ENCODE results near the gene LRRC56. TPM values are rescaled to one million over a fixed set of nuclear protein-coding genes. Genes with fewer than 3 reads are reported as not detected.

Gene LRRC56
- total and polyA plus RNA-seq, 9 of the 15 experiments (the other 6 are each of a cell fraction or from before 2014, with no cell fraction given), result 0.03 to 4.5 (median 1.0) TPM; not detected in 1

DNA sequence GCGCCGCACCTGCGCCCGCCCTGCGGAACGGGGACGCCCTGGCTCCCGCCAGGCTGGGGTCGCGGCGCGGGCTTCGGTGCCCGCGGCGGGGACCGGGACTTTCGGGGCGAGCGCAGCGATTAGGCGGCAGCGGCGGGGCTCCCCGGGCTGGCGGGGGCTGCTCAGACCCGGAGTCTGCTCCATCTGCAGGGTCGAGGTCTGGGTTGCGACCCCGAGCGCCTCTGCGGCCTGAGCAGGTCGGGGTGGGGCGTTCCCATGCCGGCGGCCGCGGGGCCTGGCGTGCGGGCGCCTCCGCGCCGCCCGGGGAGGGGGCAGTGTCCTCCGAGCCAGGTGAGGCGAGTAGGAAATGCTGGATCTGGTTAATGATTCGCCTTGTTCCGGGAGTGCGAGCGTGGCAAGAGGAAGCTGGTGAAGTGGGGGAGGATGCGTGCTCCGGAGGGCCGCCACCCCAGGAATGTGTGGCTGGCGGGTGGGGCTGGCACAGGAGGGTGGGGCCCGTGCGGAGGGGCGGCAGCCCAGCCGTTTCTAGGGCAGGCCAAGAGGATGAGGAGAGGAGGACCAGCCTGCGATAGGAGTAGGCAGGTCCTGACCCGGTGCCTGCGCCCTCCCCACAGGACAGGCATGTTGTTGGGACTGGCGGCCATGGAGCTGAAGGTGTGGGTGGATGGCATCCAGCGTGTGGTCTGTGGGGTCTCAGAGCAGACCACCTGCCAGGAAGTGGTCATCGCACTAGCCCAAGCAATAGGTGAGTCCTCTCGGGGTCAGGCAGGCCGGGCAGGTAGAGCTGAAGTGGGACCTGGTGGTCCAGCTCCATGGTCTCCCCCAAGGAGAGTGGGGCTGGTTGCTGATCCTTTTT lies 24.0 kb downstream of the LRRC56 start (continued):
- TF ChIP-seq, protein P1, sequence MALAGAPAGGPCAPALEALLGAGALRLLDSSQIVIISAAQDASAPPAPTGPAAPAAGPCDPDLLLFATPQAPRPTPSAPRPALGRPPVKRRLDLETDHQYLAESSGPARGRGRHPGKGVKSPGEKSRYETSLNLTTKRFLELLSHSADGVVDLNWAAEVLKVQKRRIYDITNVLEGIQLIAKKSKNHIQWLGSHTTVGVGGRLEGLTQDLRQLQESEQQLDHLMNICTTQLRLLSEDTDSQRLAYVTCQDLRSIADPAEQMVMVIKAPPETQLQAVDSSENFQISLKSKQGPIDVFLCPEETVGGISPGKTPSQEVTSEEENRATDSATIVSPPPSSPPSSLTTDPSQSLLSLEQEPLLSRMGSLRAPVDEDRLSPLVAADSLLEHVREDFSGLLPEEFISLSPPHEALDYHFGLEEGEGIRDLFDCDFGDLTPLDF (CRISPR knock-in tag; IDR thresholded peaks at IDR 0.05), result 0 out of 2 replicates have a peak, but pooled peaks have one; percentile 30
- TF ChIP-seq BRD9 (IDR thresholded peaks at IDR 0.05; ENCODE audit: low read depth, partially characterized antibody) (no peak), ZNF57 (CRISPR knock-in tag; IDR thresholded peaks at IDR 0.05) (no peak), ELF4 (CRISPR knock-in tag; IDR thresholded peaks at IDR 0.05) (no peak), MCM3 (IDR thresholded peaks at IDR 0.05) (no peak), ZNF766 (CRISPR knock-in tag; conservative IDR thresholded peaks at IDR 0.05) (no peak), TAF7 (tag; IDR thresholded peaks at IDR 0.05) (no peak), SRSF3 (IDR thresholded peaks at IDR 0.05; ENCODE audit: insufficient read depth, low read length) (no peak), ZNF830 (CRISPR knock-in tag; IDR thresholded peaks at IDR 0.05) (no peak), HLTF (IDR thresholded peaks at IDR 0.05) (no peak), ADNP (tag; IDR thresholded peaks at IDR 0.05) (no peak), ARHGAP35 (IDR thresholded peaks at IDR 0.05; ENCODE audit: partially characterized antibody) (no peak), FOXA3 (CRISPR knock-in tag; conservative IDR thresholded peaks at IDR 0.05 in 1 of 2, IDR thresholded peaks at IDR 0.05 in 1 of 2) (no peak), ZNF507 (tag; conservative IDR thresholded peaks at IDR 0.05) (no peak), TRIM28 (IDR thresholded peaks at IDR 0.05) (no peak)
- TF ChIP-seq, protein P2, sequence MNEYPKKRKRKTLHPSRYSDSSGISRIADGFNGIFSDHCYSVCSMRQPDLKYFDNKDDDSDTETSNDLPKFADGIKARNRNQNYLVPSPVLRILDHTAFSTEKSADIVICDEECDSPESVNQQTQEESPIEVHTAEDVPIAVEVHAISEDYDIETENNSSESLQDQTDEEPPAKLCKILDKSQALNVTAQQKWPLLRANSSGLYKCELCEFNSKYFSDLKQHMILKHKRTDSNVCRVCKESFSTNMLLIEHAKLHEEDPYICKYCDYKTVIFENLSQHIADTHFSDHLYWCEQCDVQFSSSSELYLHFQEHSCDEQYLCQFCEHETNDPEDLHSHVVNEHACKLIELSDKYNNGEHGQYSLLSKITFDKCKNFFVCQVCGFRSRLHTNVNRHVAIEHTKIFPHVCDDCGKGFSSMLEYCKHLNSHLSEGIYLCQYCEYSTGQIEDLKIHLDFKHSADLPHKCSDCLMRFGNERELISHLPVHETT (CRISPR knock-in tag; conservative IDR thresholded peaks at IDR 0.05 in 1 of 2, IDR thresholded peaks at IDR 0.05 in 1 of 2), result no peak
- TF ChIP-seq, protein P3, sequence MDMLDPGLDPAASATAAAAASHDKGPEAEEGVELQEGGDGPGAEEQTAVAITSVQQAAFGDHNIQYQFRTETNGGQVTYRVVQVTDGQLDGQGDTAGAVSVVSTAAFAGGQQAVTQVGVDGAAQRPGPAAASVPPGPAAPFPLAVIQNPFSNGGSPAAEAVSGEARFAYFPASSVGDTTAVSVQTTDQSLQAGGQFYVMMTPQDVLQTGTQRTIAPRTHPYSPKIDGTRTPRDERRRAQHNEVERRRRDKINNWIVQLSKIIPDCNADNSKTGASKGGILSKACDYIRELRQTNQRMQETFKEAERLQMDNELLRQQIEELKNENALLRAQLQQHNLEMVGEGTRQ (CRISPR knock-in tag; IDR thresholded peaks at IDR 0.05), result no peak
- TF ChIP-seq, protein P4, sequence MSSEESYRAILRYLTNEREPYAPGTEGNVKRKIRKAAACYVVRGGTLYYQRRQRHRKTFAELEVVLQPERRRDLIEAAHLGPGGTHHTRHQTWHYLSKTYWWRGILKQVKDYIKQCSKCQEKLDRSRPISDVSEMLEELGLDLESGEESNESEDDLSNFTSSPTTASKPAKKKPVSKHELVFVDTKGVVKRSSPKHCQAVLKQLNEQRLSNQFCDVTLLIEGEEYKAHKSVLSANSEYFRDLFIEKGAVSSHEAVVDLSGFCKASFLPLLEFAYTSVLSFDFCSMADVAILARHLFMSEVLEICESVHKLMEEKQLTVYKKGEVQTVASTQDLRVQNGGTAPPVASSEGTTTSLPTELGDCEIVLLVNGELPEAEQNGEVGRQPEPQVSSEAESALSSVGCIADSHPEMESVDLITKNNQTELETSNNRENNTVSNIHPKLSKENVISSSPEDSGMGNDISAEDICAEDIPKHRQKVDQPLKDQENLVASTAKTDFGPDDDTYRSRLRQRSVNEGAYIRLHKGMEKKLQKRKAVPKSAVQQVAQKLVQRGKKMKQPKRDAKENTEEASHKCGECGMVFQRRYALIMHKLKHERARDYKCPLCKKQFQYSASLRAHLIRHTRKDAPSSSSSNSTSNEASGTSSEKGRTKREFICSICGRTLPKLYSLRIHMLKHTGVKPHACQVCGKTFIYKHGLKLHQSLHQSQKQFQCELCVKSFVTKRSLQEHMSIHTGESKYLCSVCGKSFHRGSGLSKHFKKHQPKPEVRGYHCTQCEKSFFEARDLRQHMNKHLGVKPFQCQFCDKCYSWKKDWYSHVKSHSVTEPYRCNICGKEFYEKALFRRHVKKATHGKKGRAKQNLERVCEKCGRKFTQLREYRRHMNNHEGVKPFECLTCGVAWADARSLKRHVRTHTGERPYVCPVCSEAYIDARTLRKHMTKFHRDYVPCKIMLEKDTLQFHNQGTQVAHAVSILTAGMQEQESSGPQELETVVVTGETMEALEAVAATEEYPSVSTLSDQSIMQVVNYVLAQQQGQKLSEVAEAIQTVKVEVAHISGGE (CRISPR knock-in tag; IDR thresholded peaks at IDR 0.05), result no peak
- TF ChIP-seq, protein P5, sequence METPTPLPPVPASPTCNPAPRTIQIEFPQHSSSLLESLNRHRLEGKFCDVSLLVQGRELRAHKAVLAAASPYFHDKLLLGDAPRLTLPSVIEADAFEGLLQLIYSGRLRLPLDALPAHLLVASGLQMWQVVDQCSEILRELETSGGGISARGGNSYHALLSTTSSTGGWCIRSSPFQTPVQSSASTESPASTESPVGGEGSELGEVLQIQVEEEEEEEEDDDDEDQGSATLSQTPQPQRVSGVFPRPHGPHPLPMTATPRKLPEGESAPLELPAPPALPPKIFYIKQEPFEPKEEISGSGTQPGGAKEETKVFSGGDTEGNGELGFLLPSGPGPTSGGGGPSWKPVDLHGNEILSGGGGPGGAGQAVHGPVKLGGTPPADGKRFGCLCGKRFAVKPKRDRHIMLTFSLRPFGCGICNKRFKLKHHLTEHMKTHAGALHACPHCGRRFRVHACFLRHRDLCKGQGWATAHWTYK (CRISPR knock-in tag; IDR thresholded peaks at IDR 0.05), result 0 out of 2 replicates have a peak, but pooled peaks have one; percentile 55
